Measurements from ENCODE around the gene SLCO4A1.

SLCO4A1 gene

DNA sequence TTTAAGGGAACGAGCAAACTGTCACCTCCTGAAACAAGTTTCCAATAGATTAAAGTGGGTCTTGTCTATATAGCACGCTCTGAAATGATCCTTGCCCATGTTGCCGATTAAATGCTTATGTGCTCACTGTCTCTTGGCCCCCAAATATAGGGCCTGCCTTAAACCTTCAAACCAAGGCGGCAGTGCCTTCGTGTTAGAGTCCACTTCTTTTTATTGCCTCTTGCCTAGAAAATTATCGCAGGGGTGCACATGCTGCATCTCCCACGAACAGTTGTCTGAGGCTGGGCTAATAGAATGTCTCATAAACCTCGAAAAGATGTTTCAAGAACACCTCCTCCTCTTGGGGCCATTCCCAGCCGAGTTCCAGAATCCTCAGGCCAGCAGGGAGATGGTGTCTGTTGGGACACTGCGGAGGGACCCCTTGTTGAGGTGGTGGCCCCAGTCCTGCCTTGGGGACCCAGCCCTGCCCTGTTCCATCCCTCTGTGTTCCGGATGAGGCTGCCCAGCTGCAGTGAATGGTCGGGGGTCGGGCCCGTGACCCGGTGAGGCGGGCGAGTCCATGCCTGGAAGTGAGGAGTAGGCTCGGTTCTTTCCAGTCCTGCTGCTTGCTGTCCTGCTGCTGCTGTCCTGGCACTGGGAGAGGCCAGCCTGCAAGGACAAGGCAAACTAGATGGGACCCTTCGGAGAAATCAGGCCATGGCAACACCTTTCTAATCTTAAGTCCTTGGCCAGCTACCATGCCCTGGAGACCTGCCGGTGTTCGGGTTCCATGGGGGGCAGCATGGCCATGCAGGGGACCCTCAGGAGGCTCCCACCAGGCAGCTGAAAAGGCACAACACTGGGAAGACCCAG, 34.7 kb upstream of the SLCO4A1 start:
- no peak for DNase-seq

- DNase-seq, result no peak
These were observed 34.1 kb upstream of the SLCO4A1 start for GRCh38 chr20:62608218-62608565.

DNA sequence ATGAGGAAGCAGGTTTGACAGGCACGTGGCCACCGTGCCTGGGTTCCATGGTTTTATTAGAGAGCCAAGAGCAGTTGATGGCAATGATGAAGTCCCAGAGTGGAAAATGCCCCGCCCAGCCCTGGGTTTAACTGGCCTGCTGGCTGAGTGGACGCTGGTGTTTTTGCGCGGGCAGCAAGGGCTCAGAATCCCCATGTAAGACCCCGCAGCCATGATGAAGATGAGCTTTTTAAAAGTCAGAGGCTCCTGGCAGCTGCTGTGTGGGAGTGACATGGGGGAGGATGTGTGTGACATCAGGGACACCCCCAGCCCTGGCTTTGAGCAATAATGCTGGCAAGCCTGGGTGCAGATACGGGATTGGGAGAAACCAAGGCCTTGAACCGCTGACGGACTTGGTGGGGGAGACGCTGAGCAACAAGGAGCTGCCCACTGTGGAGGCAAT, 33.0 kb upstream of the SLCO4A1 start:
- no peak for DNase-seq

DNA sequence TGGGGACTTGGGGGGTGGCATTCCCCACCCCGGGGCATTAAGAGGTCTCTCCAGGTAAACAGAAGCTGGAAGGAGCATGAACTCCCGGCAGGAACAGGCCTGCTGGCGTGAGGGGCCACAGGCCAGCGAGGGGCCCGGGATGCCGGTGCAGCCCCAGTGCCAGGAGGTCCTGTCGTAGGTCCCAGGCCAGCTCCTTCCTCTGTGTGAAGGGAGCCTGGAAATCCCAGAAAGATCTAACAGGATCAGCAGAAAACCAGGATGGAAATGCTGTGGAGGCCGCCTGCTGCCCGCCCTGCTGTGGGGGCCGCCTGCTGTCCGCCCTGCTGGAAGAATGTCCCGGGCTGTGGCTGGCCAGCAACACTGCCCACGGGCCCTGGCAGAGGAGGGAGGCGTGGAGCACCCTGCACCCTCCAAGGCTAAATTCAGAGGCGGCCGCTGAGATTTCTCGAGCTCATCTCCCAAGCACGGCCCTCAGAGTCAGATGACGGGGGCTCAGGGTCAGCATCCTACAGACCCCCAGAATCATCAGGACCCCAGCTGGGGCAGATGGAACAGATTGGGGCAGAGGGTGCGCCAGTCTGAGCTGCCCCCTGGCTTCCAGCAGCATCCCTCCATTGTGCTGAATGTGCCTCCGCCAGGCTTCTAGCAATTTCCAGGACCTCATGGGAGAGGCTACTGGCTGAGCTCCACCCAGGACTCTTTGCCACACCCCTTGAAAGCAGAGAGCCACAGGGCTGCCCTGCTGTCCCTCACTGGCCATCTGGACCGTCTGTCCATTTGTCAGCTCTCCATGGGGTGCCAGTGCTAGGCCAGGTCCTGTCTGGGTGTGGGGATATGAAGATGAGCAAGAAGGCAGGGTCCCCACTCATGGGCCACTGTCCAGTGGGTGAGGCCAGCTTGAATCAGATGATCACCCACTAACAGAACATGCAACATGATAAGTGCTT, 32.2 kb upstream of the SLCO4A1 start:
- no peak for DNase-seq

DNA sequence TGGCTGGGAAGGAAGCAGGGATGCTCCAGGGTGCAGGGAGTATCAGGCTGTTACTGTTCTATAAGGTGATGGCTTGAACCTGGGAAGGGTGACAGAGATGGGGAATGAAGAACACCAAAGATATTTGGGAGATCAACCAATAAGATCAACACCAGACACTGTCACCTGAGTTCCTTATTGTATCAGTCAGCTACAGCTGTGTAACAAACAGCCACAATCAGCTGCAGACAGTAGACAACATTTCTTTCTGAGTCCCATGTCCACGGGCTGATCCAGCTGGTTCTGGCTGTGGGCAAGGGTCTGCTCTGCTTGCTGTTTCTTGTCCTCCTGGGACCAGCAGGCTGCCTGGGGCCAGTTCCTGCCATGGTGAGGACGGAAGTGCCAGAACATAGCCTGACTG, 31.3 kb upstream of the SLCO4A1 start:
- DNase-seq, result no peak

GRCh38 chr20:62611819-62612218, 30.5 kb upstream of the SLCO4A1 start:
- no peak for DNase-seq

DNA sequence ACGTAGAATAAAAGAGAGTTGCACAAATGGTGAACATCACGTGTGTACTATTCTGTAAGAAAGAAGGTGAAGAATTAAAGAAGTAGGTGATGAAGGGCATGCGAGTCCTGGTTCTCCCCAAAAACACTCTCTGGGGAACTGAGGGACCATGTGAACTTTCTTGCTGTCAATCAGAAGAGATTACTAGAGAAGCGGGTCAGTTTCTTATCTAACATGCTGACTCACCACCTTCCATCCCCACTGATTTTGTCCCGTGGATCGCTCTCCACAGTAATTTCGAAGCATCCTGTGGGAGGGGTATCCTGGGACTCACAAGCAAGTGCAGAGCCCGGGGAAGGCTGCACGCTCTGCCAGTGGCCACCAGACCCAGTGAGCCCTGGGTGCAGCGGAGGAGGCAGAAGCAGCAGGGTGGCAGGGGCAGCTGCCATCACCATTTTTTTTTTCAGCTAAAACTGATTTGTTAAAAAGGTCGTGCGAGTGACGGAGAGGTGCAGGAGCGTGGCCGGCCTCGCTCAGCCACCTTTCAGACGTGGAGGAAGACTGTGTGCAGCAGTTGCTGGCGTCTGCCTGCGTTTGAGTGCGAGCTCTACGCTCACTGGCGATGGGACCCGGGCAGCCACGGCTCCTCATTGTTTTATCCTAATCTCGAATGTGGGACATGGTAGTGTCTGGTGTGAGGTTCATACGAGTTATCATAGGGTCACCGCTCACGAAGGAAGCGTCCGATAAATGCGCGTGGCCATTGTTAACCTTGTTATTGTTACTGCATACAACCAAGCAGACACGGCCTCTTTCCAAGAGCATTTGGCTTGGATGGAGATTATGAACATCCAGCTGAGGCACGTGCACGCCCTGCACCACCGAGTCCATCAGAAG, 28.0 kb upstream of the SLCO4A1 start:
- DNase-seq, result no peak

DNA sequence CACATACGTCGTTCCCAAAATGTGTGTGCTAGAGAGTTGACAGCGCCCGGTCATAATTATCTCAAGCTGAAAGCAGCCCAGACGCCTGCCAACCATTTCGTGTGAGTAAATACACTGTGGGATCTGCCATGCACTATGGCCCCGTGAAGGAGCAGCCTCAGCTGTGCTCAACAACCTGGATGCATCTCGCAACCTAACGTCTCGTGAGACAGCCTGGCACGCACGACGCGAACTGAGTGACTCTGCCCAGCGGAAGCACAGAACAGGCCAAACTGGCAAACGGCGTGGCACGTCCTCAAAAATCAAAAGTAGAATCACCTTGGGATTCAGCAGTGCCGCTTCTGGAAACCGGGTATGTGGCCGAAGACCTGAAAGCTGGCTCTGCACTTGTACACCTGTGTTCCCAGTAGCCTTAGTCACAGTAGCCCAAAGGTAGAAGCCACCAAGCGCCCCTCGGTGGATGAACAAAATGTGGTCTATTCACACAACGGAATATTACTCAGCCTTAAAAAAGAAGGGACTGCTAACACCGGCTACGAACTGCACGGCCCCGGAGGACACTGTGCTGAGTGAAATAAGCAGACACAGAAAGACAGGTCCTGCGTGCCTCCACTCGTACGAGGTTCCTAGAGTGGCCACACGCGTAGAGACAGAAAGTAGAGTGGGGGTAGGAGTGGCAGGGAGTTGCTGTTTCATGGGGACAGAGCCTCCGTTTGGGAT, 27.2 kb upstream of the SLCO4A1 start:
- no peak for DNase-seq

- DNase-seq, result no peak
These were observed 26.5 kb upstream of the SLCO4A1 start for GRCh38 chr20:62615750-62616251.

- peak; percentile 30 to 67 (median 50) for DNase-seq
These were observed 25.3 kb upstream of the SLCO4A1 start for GRCh38 chr20:62616728-62617621.

- DNase-seq, result peak in 2 of 5 experiments; percentile 38 to 69
These were observed 24.4 kb upstream of the SLCO4A1 start for GRCh38 chr20:62617711-62618483.

DNA sequence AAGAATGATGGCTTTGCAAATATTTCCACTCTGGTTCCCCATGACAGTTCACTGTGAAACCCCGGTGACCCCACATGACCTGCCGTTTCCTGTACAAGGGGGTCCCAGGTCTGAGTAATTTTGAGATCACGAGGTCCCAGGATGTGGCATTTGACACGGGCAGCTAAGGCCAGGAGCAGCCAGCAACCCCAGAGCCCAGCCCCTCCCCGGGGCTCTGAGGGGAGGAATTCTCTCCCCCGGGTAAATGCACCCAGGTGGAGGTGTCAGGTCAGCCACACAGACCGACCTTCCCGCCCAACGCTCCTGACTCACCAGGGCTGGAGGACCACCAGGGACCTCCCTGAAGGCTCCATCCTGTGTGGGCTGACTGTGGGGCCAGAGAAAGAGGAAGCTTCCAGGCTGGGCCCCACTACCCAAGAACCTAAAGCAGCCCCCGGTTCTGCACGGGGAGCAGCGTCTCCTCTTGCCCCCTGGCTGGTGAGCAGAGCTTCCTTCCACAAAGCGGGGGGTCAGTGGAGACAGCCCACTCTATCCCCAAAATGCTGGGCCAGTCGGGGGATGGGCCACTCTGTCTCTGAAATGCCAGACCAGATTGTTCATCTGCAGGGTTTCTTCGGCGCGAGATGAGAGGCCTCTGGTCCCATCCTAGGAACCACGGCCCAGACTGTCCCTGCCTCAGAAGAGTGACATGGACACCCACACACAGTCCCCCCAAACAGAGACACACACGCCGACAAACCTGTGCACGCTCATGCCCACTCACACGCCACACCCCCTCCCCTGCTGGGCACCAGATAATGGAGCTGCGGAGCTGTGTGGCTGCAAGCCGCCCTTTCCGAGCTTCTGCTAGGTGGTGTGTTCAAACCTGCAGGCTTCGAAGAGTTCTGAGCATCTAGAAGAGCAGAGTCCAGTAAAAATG, 23.4 kb upstream of the SLCO4A1 start:
- DNase-seq, result peak in 1 of 5 experiments; percentile 74

DNA sequence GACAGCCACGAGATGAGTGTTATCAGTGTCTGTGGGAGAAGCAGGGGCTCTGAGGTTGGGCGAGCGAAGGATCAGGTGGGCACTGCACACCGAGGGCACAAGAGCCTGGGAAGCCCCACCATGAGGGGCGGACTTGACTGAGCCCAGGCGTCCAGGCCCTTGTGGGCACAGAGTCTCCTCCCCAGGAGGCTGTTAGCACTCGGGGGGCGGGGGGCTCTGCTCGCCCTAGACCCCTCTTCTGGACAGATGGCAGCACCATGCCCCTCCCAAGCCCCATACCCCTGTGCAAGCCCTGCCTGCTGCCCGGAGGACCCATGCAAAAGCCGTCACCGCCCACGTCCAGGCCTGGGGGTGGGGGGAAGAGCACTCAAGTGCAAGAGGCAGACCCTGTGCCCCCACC, 21.7 kb upstream of the SLCO4A1 start:
- DNase-seq, result no peak

DNA sequence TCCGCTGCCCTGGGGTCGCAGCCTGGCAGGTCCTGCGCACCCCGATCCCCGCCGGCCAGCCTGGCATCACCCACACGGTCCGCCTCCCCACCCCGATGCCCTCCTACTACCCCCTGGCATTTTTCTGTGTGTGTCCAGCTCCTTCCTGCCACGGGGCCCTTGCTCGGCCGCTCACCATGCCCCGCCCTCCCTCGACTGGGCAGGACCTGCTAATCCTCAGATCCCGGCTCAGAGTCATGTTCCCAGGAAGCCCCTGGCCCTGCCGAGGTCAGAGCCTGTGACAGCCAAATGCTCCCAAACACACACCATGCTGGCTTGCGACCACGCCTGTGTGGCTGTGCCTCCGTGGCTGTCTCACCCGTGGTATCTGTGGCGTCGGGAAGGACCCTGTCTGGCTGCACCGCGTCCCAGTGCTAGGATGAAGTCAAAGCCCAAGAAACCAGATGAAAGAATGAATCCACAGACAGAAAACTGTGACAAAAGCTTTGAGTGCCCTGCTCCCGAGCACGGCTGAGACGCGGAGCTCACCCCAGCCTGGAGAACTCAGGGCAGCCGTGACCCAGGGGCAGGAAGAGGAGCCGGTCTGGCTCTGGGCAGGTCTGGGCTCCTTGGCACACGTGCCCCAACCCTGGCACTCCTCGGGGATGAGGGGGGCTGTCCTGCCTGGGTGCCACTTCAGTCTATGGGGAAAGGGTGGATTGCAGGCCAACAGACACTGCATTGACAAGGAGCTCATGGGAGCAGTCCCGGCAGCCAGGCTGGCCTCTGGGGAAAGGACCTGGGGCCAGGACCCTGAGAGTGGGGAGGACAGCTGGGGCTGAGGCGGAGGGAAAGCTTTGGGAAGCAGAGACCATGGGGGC, 20.8 kb upstream of the SLCO4A1 start:
- no peak for DNase-seq

GRCh38 chr20:62622178-62622876, 20.0 kb upstream of the SLCO4A1 start:
- DNase-seq, result no peak

- no peak for DNase-seq
These were observed 19.3 kb upstream of the SLCO4A1 start for GRCh38 chr20:62622877-62623487.
